ENCODE measurements around the gene RBMS1.

- no peak for TF ChIP-seq CTCF (IDR thresholded peaks at IDR 0.05)
- TF ChIP-seq POLR2A (IDR thresholded peaks at IDR 0.05): no peak
Observed at GRCh38 chr2:160229591-160229990, 264.0 kb downstream of the RBMS1 start.

All from vagina (tissue), 2 donors.